Stimulated activated CD4-positive, alpha-beta T cell treated with anti-CD3 and anti-CD28 coated beads, Interleukin-1b, Interleukin-23, amount 100 ng/mL, for 48 hours (primary cell): ENCODE results near the gene PRRC2A.
A peak's percentile ranks its signal among the peaks of the same experiment; 100 is the strongest.

Experiments
- DNase-seq: peaks from one replicate; pipeline ENCODE4 v3.0.0-alpha.2; 2020

PRRC2A gene

DNA sequence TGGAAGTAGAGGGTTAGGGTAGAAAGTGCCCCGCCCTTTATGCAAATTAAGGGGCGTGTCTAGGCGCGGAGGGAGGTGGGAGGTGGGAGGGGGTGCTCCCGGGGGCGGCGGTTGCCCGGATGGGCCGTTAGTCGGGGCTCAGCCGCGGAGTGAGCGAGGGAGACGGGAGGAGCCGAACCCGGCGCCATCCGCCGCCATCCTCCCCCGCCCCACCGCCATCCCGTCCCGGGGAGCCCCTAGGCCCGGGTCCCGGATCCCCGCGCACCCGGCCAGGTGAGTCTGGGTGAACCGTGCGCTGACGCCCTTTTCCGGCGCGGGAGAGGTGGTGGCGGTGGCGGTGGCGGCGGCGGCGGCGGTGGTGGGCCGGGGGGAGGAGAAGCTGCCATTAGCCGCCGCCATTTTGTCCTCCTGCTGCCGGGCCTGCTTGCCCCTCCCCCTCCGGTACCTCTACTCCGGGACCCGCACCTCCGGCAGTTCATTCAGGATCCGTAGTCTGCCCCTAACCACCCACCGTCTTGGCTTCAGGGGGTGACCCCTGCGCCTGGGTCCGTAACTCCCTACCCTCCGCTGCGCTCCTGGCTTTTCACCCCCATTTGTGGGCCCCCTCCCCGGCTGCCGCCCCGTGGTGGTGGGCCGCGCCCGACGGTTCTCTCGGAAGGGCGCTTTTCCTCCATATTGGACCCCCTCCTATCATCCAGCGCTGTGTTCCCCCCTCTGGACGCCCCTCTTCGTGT, at the start of gene PRRC2A:
Gene PRRC2A, plus strand, starts transcription at position 130 of the 734 bp plus-strand sequence. CDS start 2,075 bp downstream, outside the sequence.
- DNase-seq: peak; percentile 97

DNA sequence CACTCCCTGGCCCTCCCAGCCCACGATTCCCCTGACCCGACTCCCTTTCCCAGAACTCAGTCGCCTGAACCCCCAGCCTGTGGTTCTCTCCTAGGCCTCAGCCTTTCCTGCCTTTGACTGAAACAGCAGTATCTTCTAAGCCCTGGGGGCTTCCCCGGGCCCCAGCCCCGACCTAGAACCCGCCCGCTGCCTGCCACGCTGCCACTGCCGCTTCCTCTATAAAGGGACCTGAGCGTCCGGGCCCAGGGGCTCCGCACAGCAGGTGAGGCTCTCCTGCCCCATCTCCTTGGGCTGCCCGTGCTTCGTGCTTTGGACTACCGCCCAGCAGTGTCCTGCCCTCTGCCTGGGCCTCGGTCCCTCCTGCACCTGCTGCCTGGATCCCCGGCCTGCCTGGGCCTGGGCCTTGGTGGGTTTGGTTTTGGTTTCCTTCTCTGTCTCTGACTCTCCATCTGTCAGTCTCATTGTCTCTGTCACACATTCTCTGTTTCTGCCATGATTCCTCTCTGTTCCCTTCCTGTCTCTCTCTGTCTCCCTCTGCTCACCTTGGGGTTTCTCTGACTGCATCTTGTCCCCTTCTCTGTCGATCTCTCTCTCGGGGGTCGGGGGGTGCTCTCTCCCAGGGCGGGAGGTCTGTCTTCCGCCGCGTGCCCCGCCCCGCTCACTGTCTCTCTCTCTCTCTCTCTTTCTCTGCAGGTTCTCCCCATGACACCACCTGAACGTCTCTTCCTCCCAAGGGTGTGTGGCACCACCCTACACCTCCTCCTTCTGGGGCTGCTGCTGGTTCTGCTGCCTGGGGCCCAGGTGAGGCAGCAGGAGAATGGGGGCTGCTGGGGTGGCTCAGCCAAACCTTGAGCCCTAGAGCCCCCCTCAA, 48.2 kb upstream of the PRRC2A start, which contains the start of gene LTA:
Gene LTA, plus strand, starts transcription at position 249 of the 871 bp plus-strand sequence. Its CDS starts 454 bp downstream, at position 703.
- DNase-seq: peak; percentile 89

- peak; percentile 32 for DNase-seq
Measured at GRCh38 chr6:31573239-31574105, 47.0 kb upstream of the PRRC2A start.

- DNase-seq: peak; percentile 76
Measured at GRCh38 chr6:31574106-31575061, 46.1 kb upstream of the PRRC2A start.

DNA sequence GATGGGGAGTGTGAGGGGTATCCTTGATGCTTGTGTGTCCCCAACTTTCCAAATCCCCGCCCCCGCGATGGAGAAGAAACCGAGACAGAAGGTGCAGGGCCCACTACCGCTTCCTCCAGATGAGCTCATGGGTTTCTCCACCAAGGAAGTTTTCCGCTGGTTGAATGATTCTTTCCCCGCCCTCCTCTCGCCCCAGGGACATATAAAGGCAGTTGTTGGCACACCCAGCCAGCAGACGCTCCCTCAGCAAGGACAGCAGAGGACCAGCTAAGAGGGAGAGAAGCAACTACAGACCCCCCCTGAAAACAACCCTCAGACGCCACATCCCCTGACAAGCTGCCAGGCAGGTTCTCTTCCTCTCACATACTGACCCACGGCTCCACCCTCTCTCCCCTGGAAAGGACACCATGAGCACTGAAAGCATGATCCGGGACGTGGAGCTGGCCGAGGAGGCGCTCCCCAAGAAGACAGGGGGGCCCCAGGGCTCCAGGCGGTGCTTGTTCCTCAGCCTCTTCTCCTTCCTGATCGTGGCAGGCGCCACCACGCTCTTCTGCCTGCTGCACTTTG, 45.1 kb upstream of the PRRC2A start, which contains the start of gene TNF:
Gene TNF, plus strand, starts transcription at position 231 of the 567 bp plus-strand sequence. Its CDS starts 177 bp downstream, at position 408.
- DNase-seq: peak; percentile 92

- DNase-seq: no peak
Measured at GRCh38 chr6:31575952-31576685, 44.4 kb upstream of the PRRC2A start.

DNA sequence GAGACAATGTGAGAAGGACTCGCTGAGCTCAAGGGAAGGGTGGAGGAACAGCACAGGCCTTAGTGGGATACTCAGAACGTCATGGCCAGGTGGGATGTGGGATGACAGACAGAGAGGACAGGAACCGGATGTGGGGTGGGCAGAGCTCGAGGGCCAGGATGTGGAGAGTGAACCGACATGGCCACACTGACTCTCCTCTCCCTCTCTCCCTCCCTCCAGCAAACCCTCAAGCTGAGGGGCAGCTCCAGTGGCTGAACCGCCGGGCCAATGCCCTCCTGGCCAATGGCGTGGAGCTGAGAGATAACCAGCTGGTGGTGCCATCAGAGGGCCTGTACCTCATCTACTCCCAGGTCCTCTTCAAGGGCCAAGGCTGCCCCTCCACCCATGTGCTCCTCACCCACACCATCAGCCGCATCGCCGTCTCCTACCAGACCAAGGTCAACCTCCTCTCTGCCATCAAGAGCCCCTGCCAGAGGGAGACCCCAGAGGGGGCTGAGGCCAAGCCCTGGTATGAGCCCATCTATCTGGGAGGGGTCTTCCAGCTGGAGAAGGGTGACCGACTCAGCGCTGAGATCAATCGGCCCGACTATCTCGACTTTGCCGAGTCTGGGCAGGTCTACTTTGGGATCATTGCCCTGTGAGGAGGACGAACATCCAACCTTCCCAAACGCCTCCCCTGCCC, 43.5 kb upstream of the PRRC2A start:
- DNase-seq: peak; percentile 52

GRCh38 chr6:31577579-31577966, 42.9 kb upstream of the PRRC2A start:
- DNase-seq: no peak

- peak; percentile 30 for DNase-seq
Measured at GRCh38 chr6:31578184-31579118, 42.1 kb upstream of the PRRC2A start.

DNA sequence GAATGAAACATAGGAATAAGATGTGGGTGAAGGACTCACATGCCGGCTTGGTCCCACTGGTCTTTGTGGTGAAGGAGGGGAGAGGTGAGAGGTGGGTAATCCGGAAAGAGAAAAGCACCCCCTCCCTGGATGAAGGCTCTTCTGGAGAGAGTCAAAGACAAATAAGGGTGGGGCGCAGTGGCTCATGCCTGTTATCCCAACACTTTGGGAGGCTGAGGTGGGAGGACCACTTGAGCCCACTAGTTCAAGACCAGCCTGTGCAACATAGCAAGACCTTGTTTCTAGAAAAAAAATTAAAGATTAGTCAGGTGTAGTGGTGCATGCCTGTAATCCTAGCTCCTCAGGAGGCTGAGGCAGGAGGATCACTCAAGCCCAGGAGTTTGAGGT, 41.4 kb upstream of the PRRC2A start:
- peak; percentile 35 for DNase-seq

GRCh38 chr6:31579546-31580437, 40.7 kb upstream of the PRRC2A start:
- DNase-seq: peak; percentile 35

DNA sequence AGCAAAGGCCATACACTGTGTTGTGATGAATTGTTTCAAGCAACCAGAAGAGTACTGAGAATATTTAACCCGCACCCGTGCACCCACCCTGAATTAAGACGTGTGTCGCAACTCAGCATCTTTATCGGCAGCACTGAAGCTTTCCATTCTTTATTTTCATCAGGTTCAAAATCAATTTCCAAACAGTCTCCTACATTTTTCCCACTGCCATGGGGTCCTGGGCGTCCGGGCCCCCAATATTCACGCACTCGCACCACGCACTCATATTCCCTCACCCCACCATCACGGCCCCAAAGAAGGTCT, 40.1 kb upstream of the PRRC2A start:
- no peak for DNase-seq

DNA sequence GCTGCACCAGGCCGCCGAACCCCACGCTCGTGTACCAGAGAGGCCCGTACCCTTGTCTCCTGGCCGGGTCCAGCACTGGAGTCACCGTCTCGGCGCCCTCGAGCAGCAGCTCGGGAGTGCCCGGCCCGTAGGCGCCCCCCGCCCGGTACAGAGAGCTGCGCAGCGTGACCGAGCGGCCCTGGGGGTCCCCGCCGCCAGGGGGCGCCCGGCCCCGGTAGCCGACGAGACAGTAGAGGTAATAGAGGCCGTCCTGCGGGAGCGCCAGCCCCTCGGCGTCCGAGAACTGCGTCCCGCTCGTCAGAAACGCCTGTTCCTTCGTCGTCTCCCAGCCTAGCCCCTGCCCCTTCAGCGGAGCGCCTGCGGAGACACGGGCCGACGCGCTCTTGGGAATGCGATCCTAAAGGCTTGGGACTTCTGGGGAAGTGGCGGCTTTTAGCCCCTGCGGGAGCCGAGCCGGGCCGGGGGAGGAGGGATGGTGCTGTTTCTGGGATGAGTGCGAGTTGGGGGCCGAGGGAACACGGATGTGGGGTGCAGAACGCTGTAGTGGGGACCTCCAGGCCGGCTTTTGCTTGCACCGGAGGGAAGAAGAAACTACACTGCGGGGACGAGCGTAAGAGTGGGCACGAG, 39.6 kb upstream of the PRRC2A start:
- DNase-seq: peak; percentile 86

DNA sequence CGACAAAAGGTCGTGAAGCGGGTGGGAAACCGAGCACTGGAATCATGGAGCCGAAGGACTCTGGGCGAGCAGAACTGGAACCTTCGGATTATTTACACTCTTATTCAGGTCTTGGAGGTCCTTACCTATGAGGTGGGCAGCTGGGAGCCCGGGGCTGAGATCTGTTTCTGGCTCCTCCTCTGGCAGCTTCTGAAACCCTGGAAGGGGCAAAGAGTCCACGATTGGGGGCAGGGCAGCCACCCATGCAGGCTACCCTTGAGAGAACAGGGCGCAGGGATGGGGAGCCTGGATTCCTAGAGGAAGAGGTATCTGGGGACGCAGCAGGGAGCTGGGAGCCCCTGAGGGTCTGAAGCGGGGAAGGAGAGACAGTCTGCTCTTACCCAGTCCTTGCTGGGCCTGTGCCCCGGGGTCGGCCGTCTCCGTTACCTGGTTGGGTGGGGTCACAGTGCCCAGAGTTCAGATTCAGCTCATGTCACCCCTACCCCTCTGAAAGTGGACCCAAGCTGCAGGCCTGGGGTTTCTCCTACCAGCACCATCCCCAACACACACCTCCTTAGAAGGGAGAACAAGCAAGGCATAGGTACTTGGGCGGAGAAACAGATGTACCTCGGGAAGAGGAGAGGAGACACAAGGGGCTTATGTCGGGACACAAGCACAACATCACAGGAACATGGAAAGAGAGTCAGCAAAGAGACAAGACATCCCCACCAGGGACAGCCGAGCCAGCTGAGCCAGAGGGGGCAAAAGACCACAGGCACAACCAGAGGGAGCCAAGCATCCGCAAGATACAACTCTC, 38.9 kb upstream of the PRRC2A start:
- DNase-seq: no peak

DNA sequence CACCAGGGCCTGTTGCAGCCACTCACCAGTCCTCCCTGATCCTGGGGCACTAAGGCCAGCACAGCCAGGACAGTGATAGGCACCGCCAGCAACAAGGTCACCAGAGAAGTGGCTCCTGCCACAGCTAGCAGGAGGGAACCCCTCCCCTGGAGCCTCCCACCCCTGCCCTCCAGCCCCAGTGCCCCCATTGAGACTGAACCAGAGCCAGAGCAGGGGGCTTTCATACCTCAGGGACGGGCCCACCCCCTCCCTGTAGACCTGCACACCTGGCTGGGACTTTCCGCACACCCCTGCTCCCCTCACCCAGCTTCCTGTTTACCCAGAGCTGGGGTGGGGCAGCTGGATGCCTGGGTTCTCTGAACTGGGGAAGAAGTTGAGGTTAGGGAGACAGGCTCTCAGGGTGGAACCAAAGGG, 38.3 kb upstream of the PRRC2A start, which contains the start of gene LTB:
Gene LTB, minus strand, starts transcription at position 195 of the 414 bp plus-strand sequence. Its CDS starts 7 bp downstream, at position 188.
- peak; percentile 30 for DNase-seq

DNA sequence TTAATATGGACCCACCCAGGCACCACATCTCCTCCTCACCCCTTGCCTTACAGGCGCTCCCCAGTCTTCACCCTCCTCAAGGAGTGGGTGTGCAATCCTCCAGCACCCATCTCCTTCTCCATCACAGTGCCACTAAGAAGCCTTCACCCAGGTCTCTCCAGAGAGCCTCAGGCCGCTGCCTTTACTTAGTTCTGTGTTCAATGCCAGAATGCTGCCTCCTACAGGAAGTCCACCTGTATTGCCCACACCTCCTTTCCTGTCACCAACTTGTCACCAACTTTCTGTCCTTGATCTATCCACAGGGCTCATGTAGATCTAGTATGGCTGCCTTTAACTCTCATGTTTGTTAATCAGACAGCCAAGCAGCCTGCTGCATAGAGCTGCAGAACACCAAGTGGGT, 35.0 kb upstream of the PRRC2A start:
- peak; percentile 65 for DNase-seq
